B cell (primary cell): Measurements from ENCODE around the gene COBL. TPM values are rescaled to one million over a fixed set of nuclear protein-coding genes. Genes with fewer than 3 reads are reported as not detected.

Experiments used
- ATAC-seq: fragments of 200-7000 bp; cut with Tn5 transposase; one replicate; pipeline ENCODE4 v1.10.0; 2021; ENCODE audit warnings: low read depth, mild to moderate bottlenecking, moderate number of reproducible peaks, moderate library complexity
- CTCF ChIA-PET: fragments of 350-600 bp; sonication (Branson Sonifier 250); formaldehyde crosslinking; loops from one replicate; lab custom pipeline; 2021; ENCODE audit warnings: antibody characterized with exemption, inconsistent platforms; lab: Charles Lee
- POLR2A ChIA-PET: fragments of 350-600 bp; sonication (Branson Sonifier 250); formaldehyde crosslinking; loops from one replicate; lab custom pipeline; 2021; ENCODE audit warnings: antibody characterized with exemption; lab: Charles Lee
- DNase-seq: peaks from one replicate; pipeline ENCODE4 v3.0.0; 2013
- H2AFZ ChIP-seq: 2 replicates; pipeline ENCODE4 v1.6.1; 2012; ENCODE audit warnings: mild to moderate bottlenecking, low read depth, low read length; ENCODE audit not compliant: insufficient read depth, poor library complexity, severe bottlenecking
- H3K27ac ChIP-seq, 2 donors: 1 replicate in 1 of 2; 2 replicates in 1 of 2; pipeline ENCODE4 v1.5.1; 2012 to 2013; ENCODE audit warnings: low read length in 2 of 2, mild to moderate bottlenecking in 2 of 2, moderate library complexity in 1 of 2
- H3K27me3 ChIP-seq, 4 experiments: fragments of 200-600 bp in 1 of 4; sonication (generic) in 1 of 4; replicated peaks in 1 of 4; 1 replicate in 2 of 4; 2 replicates in 2 of 4; pipeline versions ENCODE4 v1.6.1 to v1.7.0; 2013 to 2016; ENCODE audit warnings: low read length in 3 of 4, mild to moderate bottlenecking in 2 of 4, mixed read lengths in 1 of 4, moderate library complexity in 1 of 4; ENCODE audit not compliant: insufficient read depth in 4 of 4, control insufficient read depth in 3 of 4; ENCODE audit errors: control extremely low read depth in 1 of 4
- H3K36me3 ChIP-seq, 2 experiments: replicated peaks in 1 of 2; 1 replicate in 1 of 2; 2 replicates in 1 of 2; pipeline versions ENCODE4 v1.6.1 to v1.7.1; 2013; ENCODE audit warnings: low read length in 1 of 2; ENCODE audit not compliant: insufficient read depth in 2 of 2, control insufficient read depth in 1 of 2; ENCODE audit errors: control extremely low read depth in 1 of 2, extremely low read depth in 1 of 2
- H3K4me1 ChIP-seq, 2 donors: fragments of 200-600 bp in 1 of 2; sonication (generic) in 1 of 2; 1 replicate in 1 of 2; 2 replicates in 1 of 2; pipeline versions ENCODE4 v1.5.1 to v1.6.1; 2013 to 2017; ENCODE audit warnings: low read length in 2 of 2; ENCODE audit not compliant: control insufficient read depth in 2 of 2, insufficient read depth in 2 of 2
- H3K4me2 ChIP-seq: replicated peaks from 2 replicates; pipeline ENCODE3; 2012; ENCODE audit warnings: mild to moderate bottlenecking, low read depth, low read length; ENCODE audit not compliant: poor library complexity, severe bottlenecking
- H3K4me3 ChIP-seq, 5 experiments: fragments of 200-600 bp in 1 of 5; sonication (generic) in 1 of 5; 1 replicate in 3 of 5; 2 replicates in 2 of 5; pipeline versions ENCODE4 v1.5.1 to v1.7.0; 2011 to 2016; ENCODE audit warnings: low read length in 4 of 5, mild to moderate bottlenecking in 4 of 5, low read depth in 2 of 5, control low read depth in 1 of 5, moderate library complexity in 1 of 5; ENCODE audit not compliant: insufficient read depth in 1 of 5; ENCODE audit errors: control extremely low read depth in 1 of 5, extremely low read depth in 1 of 5
- H3K79me2 ChIP-seq: fragments of 200-600 bp; sonication (generic); one replicate; pipeline ENCODE4 v1.6.0; 2016; ENCODE audit warnings: low read length; ENCODE audit not compliant: control insufficient read depth, insufficient read depth
- H3K9ac ChIP-seq: fragments of 200-600 bp; sonication (generic); 2 replicates; pipeline ENCODE4 v1.6.1; 2017; ENCODE audit warnings: mild to moderate bottlenecking, low read length, moderate library complexity
- H3K9me3 ChIP-seq, 3 donors: one replicate each; pipeline versions ENCODE4 v1.6.1 to v1.7.1; 2013; ENCODE audit warnings: low read length in 2 of 3; ENCODE audit not compliant: control insufficient read depth in 2 of 3, insufficient read depth in 1 of 3; ENCODE audit errors: control extremely low read depth in 1 of 3
- H4K20me1 ChIP-seq: 2 replicates; pipeline ENCODE4 v1.6.0; 2012; ENCODE audit warnings: mild to moderate bottlenecking, low read length; ENCODE audit not compliant: insufficient read depth, control insufficient read depth, poor library complexity, severe bottlenecking
- H3K27ac Mint-ChIP-seq: one replicate; pipeline ENCODE4 v1.8.0; 2021; ENCODE audit warnings: mixed read lengths
- H3K27me3 Mint-ChIP-seq: one replicate; pipeline ENCODE4 v1.8.0; 2021; ENCODE audit warnings: mixed read lengths
- H3K4me1 Mint-ChIP-seq: one replicate; pipeline ENCODE4 v1.8.0; 2021; ENCODE audit warnings: mixed read lengths
- H3K4me3 Mint-ChIP-seq: one replicate; pipeline ENCODE4 v1.8.0; 2021; ENCODE audit warnings: mixed read lengths
- H3K9me3 Mint-ChIP-seq: one replicate; pipeline ENCODE4 v1.8.0; 2022; ENCODE audit warnings: mixed read lengths; ENCODE audit not compliant: insufficient read depth
- CTCF ChIP-seq: fragments of 200-600 bp; IDR thresholded peaks from one replicate; pipeline ENCODE4 v1.8.0; 2022; ENCODE audit warnings: antibody characterized with exemption, mild to moderate bottlenecking
- EZH2 ChIP-seq: IDR thresholded peaks from 2 replicates; pipeline ENCODE4 v1.6.1; 2012; ENCODE audit warnings: borderline replicate concordance, low read depth, mild to moderate bottlenecking, moderate library complexity, low read length; ENCODE audit not compliant: insufficient read depth, poor library complexity, severe bottlenecking
- WGBS: methylation state at CpG from one replicate; pipeline ENCODE4 v1.1.5; 2013; ENCODE audit warnings: missing lambda C conversion rate; ENCODE audit not compliant: insufficient coverage; 5-methylcytosine and 5-hydroxymethylcytosine counted together
- intact Hi-C: fragments of 100-400 bp; cut with micrococcal nuclease; formaldehyde crosslinking; loops from one replicate; pipeline ENCODE4 v1.10.0; 2022
- polyA plus RNA-seq: library from polyadenylated mRNA; depleted of rRNA; stranded (reverse); fragments of >200 nt; gene quantifications from 2 replicates; pipeline ENCODE4 v1.2.3, GENCODE V29; 2012
- total RNA-seq, 2 donors: library from RNA; stranded (reverse); fragments of 120-200 nt in 1 of 2; gene quantifications; 1 replicate in 1 of 2; 2 replicates in 1 of 2; pipeline versions ENCODE4 v1.2.3 to v1.2.4, GENCODE V29; 2013 to 2022

The COBL gene
- total and polyA plus RNA-seq, 2 donors (not counting 1 experiment from before 2014, with no cell fraction given) = not detected

- H3K9ac ChIP-seq = no peak overlapping the region
- DNase-seq (no peak), ATAC-seq (no peak)
- Mint-ChIP-seq H3K27ac (no peak overlapping the region), H3K27me3 (peaks cover 7% of the 10 kb centered on the region), H3K4me1 (no peaks in the 10 kb centered on the region), H3K4me3 (no peak overlapping the region), H3K9me3 (no peaks in the 10 kb centered on the region)
- no peak overlapping the region for H3K4me3 ChIP-seq
- no peaks in the 10 kb centered on the region for H3K79me2 ChIP-seq
- intact Hi-C loops = no loop called here
- ChIA-PET CTCF (no interaction called here), POLR2A (no interaction called here)
- H3K9me3 ChIP-seq = no peaks in the 10 kb centered on the region
- WGBS = 86% methylated on average over 5 of the region's 6 CpGs
- H3K27ac ChIP-seq = no peak overlapping the region
- H3K4me1 ChIP-seq = no peaks in the 10 kb centered on the region
- no peaks in the 10 kb centered on the region for H3K27me3 ChIP-seq
- no peak for TF ChIP-seq EZH2
- no peak for TF ChIP-seq CTCF
- H3K36me3 ChIP-seq = no peaks in the 10 kb centered on the region
- no peak overlapping the region for H2AFZ ChIP-seq
- H3K4me2 ChIP-seq = no peak overlapping the region
- no peaks in the 10 kb centered on the region for H4K20me1 ChIP-seq
Measured at GRCh38 chr7:51227861-51228260, 88.7 kb downstream of the COBL start.

GRCh38 chr7:51226916-51227535, 89.6 kb downstream of the COBL start:
- intact Hi-C loops = no loop called here
- Mint-ChIP-seq H3K9me3 (no peaks in the 10 kb centered on the region), H3K27ac (no peak overlapping the region), H3K4me1 (no peaks in the 10 kb centered on the region), H3K27me3 (peaks cover 7% of the 10 kb centered on the region), H3K4me3 (no peak overlapping the region)
- Histone ChIP-seq H3K27me3 (no peaks in the 10 kb centered on the region), H3K4me1 (no peaks in the 10 kb centered on the region), H3K9ac (no peak overlapping the region), H3K4me3 (no peak overlapping the region), H2AFZ (no peak overlapping the region), H3K9me3 (no peaks in the 10 kb centered on the region), H4K20me1 (no peaks in the 10 kb centered on the region), H3K4me2 (no peak overlapping the region), H3K27ac (no peak overlapping the region), H3K36me3 (no peaks in the 10 kb centered on the region), H3K79me2 (no peaks in the 10 kb centered on the region)
- ChIA-PET CTCF (no interaction called here), POLR2A (no interaction called here)
- TF ChIP-seq CTCF (no peak), EZH2 (no peak)
- WGBS = 84% methylated on average over 9 of the region's 10 CpGs
- DNase-seq = no peak
- ATAC-seq = no peak
